ENCODE measurements around the gene DIS3L2. TPM values are rescaled to one million over a fixed set of nuclear protein-coding genes. Genes with fewer than 3 reads are reported as not detected.

DIS3L2 gene
- total RNA-seq, 1 experiment from 2014 or later: 32.6 TPM

- Mint-ChIP-seq H3K4me3 (ENCODE audit: unreplicated experiment) (no peak overlapping the region), H3K4me1 (ENCODE audit: insufficient read depth, unreplicated experiment) (no peaks in the 10 kb centered on the region), H3K27ac (ENCODE audit: low read depth, unreplicated experiment) (no peak overlapping the region), H3K9me3 (ENCODE audit: unreplicated experiment) (no peaks in the 10 kb centered on the region), H3K36me3 (ENCODE audit: insufficient read depth, unreplicated experiment) (no peaks in the 10 kb centered on the region), H3K27me3 (ENCODE audit: insufficient read depth, unreplicated experiment) (no peaks in the 10 kb centered on the region)
- no peak for DNase-seq (ENCODE audit: unreplicated experiment)
- TF ChIP-seq, protein P1, sequence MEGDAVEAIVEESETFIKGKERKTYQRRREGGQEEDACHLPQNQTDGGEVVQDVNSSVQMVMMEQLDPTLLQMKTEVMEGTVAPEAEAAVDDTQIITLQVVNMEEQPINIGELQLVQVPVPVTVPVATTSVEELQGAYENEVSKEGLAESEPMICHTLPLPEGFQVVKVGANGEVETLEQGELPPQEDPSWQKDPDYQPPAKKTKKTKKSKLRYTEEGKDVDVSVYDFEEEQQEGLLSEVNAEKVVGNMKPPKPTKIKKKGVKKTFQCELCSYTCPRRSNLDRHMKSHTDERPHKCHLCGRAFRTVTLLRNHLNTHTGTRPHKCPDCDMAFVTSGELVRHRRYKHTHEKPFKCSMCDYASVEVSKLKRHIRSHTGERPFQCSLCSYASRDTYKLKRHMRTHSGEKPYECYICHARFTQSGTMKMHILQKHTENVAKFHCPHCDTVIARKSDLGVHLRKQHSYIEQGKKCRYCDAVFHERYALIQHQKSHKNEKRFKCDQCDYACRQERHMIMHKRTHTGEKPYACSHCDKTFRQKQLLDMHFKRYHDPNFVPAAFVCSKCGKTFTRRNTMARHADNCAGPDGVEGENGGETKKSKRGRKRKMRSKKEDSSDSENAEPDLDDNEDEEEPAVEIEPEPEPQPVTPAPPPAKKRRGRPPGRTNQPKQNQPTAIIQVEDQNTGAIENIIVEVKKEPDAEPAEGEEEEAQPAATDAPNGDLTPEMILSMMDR (IDR thresholded peaks at IDR 0.05; ENCODE audit: unreplicated experiment): no peak
- BruUV-seq (replicated peaks): no TSS peak
- intact Hi-C loops (cut with micrococcal nuclease): no loop called here
- ChIA-PET CTCF (no interaction called here), POLR2A (no interaction called here)
Measured at GRCh38 chr2:232304236-232304635, 342.7 kb downstream of the DIS3L2 start.

- H3K36me3 Mint-ChIP-seq (ENCODE audit: insufficient read depth, unreplicated experiment): no peaks in the 10 kb centered on the region
- no peak overlapping the region for H3K4me3 Mint-ChIP-seq (ENCODE audit: unreplicated experiment)
- ChIA-PET CTCF (interaction anchor here (0.6 to 2.7 kb wide), 5 partner anchors 9 to 400 kb away, joined by 3 to 12 read pairs (median 4); no protein-coding TSS in a partner anchor), POLR2A (no interaction called here)
- no peaks in the 10 kb centered on the region for H3K4me1 Mint-ChIP-seq (ENCODE audit: insufficient read depth, unreplicated experiment)
- no TSS peak for BruUV-seq (replicated peaks)
- H3K9me3 Mint-ChIP-seq (ENCODE audit: unreplicated experiment): no peaks in the 10 kb centered on the region
- H3K27me3 Mint-ChIP-seq (ENCODE audit: insufficient read depth, unreplicated experiment): no peaks in the 10 kb centered on the region
- intact Hi-C loops (cut with micrococcal nuclease): no loop called here
- H3K27ac Mint-ChIP-seq (ENCODE audit: low read depth, unreplicated experiment): no peak overlapping the region
- TF ChIP-seq, protein P1 (IDR thresholded peaks at IDR 0.05; ENCODE audit: unreplicated experiment): no peak
- no peak for DNase-seq (ENCODE audit: unreplicated experiment)
Measured at GRCh38 chr2:232306741-232307305, 345.3 kb downstream of the DIS3L2 start.

DNA sequence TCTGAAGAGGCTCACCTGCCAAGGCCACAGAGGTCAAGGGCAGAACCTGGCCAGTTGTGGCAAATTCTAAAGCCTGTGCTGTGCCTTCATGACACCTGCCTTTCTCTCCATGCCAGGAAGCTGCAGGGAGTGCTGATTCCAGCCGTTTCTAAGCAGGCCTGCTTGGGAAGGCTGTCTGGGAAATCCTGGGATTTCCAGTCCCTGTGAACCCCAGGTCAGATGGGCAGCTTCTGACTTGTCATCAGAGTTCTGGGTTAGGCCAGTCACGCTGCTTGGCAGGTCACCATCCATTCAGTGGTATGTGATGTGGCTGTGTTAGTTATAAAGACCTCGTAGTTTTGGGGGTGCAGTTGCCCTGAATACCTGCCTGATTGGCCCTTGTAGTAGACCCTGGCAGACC lies 346.3 kb downstream of the DIS3L2 start:
- no peaks in the 10 kb centered on the region for H3K9me3 Mint-ChIP-seq (ENCODE audit: unreplicated experiment)
- no peak overlapping the region for H3K4me3 Mint-ChIP-seq (ENCODE audit: unreplicated experiment)
- TF ChIP-seq, protein P1 (IDR thresholded peaks at IDR 0.05; ENCODE audit: unreplicated experiment): no peak
- POLR2A ChIA-PET: no interaction called here
- DNase-seq (ENCODE audit: unreplicated experiment): no peak
- no peaks in the 10 kb centered on the region for H3K36me3 Mint-ChIP-seq (ENCODE audit: insufficient read depth, unreplicated experiment)
- intact Hi-C loops (cut with micrococcal nuclease): no loop called here
- no peaks in the 10 kb centered on the region for H3K27me3 Mint-ChIP-seq (ENCODE audit: insufficient read depth, unreplicated experiment)
- H3K27ac Mint-ChIP-seq (ENCODE audit: low read depth, unreplicated experiment): no peak overlapping the region
- CTCF ChIA-PET: interaction anchor here (0.8 to 2.7 kb wide), 4 partner anchors 15 to 402 kb away, joined by 3 to 12 read pairs (median 6); no protein-coding TSS in a partner anchor
- BruUV-seq (replicated peaks): no TSS peak
- no peaks in the 10 kb centered on the region for H3K4me1 Mint-ChIP-seq (ENCODE audit: insufficient read depth, unreplicated experiment)

DNA sequence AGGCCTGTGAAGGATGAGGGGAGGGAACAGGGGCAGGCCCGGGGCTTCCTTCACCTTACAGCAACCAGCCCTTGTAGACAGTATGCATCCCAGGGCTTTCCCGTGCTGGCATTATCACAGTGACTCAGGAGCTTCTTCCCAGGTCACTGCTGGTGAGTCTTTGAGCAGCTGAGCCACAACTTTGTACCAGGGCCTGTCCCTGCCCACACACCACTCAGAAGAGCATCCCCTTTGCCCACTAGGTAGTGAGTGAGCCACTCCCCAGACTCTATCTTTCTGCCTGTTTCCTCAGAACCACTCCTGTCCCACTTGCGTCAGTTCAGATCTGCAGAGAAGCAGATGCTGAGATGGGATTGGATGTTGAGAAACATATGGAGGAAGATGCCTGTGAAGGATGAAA lies 347.5 kb downstream of the DIS3L2 start:
- Mint-ChIP-seq H3K4me3 (ENCODE audit: unreplicated experiment) (no peak overlapping the region), H3K36me3 (ENCODE audit: insufficient read depth, unreplicated experiment) (no peaks in the 10 kb centered on the region), H3K9me3 (ENCODE audit: unreplicated experiment) (no peaks in the 10 kb centered on the region), H3K27me3 (ENCODE audit: insufficient read depth, unreplicated experiment) (no peaks in the 10 kb centered on the region), H3K27ac (ENCODE audit: low read depth, unreplicated experiment) (no peak overlapping the region), H3K4me1 (ENCODE audit: insufficient read depth, unreplicated experiment) (no peaks in the 10 kb centered on the region)
- TF ChIP-seq, protein P1 (IDR thresholded peaks at IDR 0.05; ENCODE audit: unreplicated experiment): no peak
- ChIA-PET CTCF (interaction anchor here (1.0 to 1.1 kb wide), 2 partner anchors 212 to 404 kb away, joined by 3 to 4 read pairs; no protein-coding TSS in a partner anchor), POLR2A (no interaction called here)
- BruUV-seq (replicated peaks): no TSS peak
- no peak for DNase-seq (ENCODE audit: unreplicated experiment)
- intact Hi-C loops (cut with micrococcal nuclease): no loop called here
